NCI-H2196 (cell line): ENCODE measurements around the gene APOD.

Experiments used
- DNase-seq: peaks from one replicate; lab custom pipeline; 2025; ENCODE audit not compliant: unreplicated experiment; lab: John Stamatoyannopoulos, UW

The APOD gene

GRCh38 chr3:195531683-195532082, 52.1 kb downstream of the APOD start:
- DNase-seq, result no peak

- no peak for DNase-seq
Observed at GRCh38 chr3:195526492-195526891, 57.2 kb downstream of the APOD start.

- no peak for DNase-seq
Observed at GRCh38 chr3:195524171-195524896, 59.4 kb downstream of the APOD start.

DNA sequence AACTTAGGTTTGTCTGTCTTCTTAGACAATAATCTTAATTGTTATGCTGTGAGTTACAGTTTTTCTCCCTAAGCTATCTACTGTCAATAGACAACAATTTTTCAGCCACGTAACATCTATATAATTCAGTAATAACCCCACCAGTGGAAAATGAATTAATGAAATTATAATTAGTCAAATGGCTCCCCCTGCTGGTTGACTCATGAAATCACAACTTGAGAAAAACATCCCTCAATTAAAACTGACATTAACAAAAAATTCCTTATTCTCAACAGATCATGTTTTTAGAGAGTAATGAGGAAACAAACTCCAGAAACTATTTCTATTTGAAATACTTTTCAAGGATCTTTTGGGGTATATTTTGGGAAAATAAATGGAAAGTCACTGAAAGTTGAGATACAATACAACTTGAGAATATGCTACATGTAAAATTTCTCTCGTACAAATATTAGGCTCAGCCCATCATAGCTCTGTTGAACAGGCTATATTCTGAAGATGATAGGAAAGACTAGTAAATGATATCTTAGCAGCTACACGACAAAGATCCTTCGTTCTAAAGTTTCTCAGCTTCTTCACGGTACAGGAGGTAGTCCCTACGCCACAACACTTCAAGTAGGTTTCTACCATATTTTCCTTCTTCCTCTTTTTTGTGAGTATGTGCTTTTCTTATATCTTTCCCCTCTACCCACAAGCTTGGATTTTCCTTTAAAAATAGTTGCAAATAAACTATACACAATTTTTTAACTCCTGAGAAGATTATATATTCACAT, 61.3 kb downstream of the APOD start:
- peak; percentile 77 for DNase-seq
